HCT116 (cell line): ENCODE results near the gene ERI2.

Source experiments
- ATF3 ChIP-seq: IDR thresholded peaks from 2 replicates; pipeline ENCODE4 v1.6.1; 2012
- CTCF ChIP-seq, 3 experiments: fragments of 200-600 bp in 1 of 3; sonication (generic) in 1 of 3; IDR thresholded peaks in 2 of 3; conservative IDR thresholded peaks in 1 of 3; 2 replicates each; pipeline ENCODE4 v1.5.1; 2012 to 2017; ENCODE audit warnings: low read depth in 2 of 3, low read length in 2 of 3, antibody characterized with exemption in 1 of 3, borderline replicate concordance in 1 of 3, control low read depth in 1 of 3, mild to moderate bottlenecking in 1 of 3, mixed read lengths in 1 of 3, mixed run types in 1 of 3, moderate library complexity in 1 of 3; ENCODE audit not compliant: insufficient read depth in 1 of 3
- EZH2phosphoT487 ChIP-seq: fragments of 200-600 bp; IDR thresholded peaks from 2 replicates; pipeline ENCODE4 v1.6.1; 2018; ENCODE audit warnings: antibody characterized with exemption, borderline replicate concordance
- MAX ChIP-seq: IDR thresholded peaks from 2 replicates; pipeline ENCODE4 v1.6.1; 2012
- POLR2A ChIP-seq: IDR thresholded peaks from 2 replicates; pipeline ENCODE4 v1.7.0; 2011; ENCODE audit warnings: borderline replicate concordance; ENCODE audit not compliant: insufficient read depth, insufficient read length; ENCODE audit errors: extremely low read depth
- SP1 ChIP-seq: IDR thresholded peaks from 2 replicates; pipeline ENCODE4 v1.6.1; 2012; ENCODE audit warnings: low read depth
- TCF7L2 ChIP-seq: IDR thresholded peaks from 2 replicates; pipeline ENCODE4 v1.7.0; 2011; ENCODE audit warnings: borderline replicate concordance, inconsistent platforms; ENCODE audit not compliant: insufficient read depth, insufficient read length; ENCODE audit errors: extremely low read depth

GRCh38 chr16:20851601-20852000 is 45.3 kb upstream of the ERI2 start:
- TF ChIP-seq CTCF (IDR thresholded peaks at IDR 0.05 in 2 of 3, conservative IDR thresholded peaks at IDR 0.05 in 1 of 3; ENCODE audit: borderline replicate concordance in 1 of 3, insufficient read depth in 1 of 3, low read depth in 2 of 3, low read length in 2 of 3) (no peak), MAX (no peak), EZH2phosphoT487 (no peak), POLR2A (no peak), TCF7L2 (no peak), SP1 (no peak), ATF3 (no peak)
